ENCODE results near the gene EPS15. TPM values are rescaled to one million over a fixed set of nuclear protein-coding genes. Genes with fewer than 3 reads are reported as not detected.

The EPS15 gene
- total and polyA plus RNA-seq, 4 donors, result 8.8 to 52.1 (median 19.1) TPM

DNA sequence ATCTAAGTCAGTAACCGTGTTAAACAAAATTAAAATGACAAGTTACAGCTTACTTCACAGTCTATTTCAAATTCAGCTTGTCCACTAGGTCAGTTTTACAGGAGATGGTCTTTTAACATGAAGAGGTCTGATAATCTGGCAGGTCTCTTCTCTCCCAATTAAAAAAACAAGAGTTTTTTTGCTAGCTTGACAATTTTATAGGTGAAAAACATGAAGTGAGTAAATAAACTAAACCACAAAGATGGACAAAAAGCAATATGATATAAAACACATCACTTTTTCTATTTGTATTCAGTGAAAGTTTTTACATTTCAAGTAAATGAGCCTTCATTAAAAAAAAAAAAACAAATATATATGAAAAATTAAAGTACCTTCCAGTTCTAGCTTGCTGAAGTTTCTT is 163.7 kb downstream of the EPS15 start:
- no peak overlapping the region for H3K4me3 ChIP-seq (ENCODE audit: low read depth in 1 of 3, low read length in 3 of 3)
- peaks cover 0 to 17% (median 12%) of the 10 kb centered on the region in 4 donors for H3K36me3 ChIP-seq (ENCODE audit: control insufficient read depth in 4 of 4, insufficient read depth in 3 of 4, low read depth in 1 of 4, low read length in 3 of 4)
- no peak overlapping the region for H3K27ac ChIP-seq (ENCODE audit: low read depth in 1 of 2, low read length in 2 of 2)
- no peaks in the 10 kb centered on the region for H3K27me3 ChIP-seq (ENCODE audit: control insufficient read depth in 4 of 4, insufficient read depth in 4 of 4, low read length in 3 of 4)
- H3K4me1 ChIP-seq (ENCODE audit: control insufficient read depth in 4 of 4, insufficient read depth in 4 of 4, low read length in 3 of 4), result no peaks in the 10 kb centered on the region
- H3K9me3 ChIP-seq (ENCODE audit: control insufficient read depth in 4 of 4, low read length in 3 of 4), result no peaks in the 10 kb centered on the region
- TF ChIP-seq TAF1 (conservative IDR thresholded peaks at IDR 0.05) (no peak), HNF4A (conservative IDR thresholded peaks at IDR 0.05) (no peak), ATF3 (IDR thresholded peaks at IDR 0.05) (no peak), FOXA1 (IDR thresholded peaks at IDR 0.05) (no peak), SP1 (IDR thresholded peaks at IDR 0.05) (no peak), REST (IDR thresholded peaks at IDR 0.05) (no peak), MAX (IDR thresholded peaks at IDR 0.05) (no peak), NR2F2 (IDR thresholded peaks at IDR 0.05) (no peak), FOXA2 (IDR thresholded peaks at IDR 0.05) (no peak), ZBTB33 (IDR thresholded peaks at IDR 0.05) (no peak), GABPA (IDR thresholded peaks at IDR 0.05 in 1 of 2, conservative IDR thresholded peaks at IDR 0.05 in 1 of 2) (no peak), YY1 (IDR thresholded peaks at IDR 0.05) (no peak), HNF4G (IDR thresholded peaks at IDR 0.05) (no peak), EGR1 (IDR thresholded peaks at IDR 0.05; ENCODE audit: low read depth in 2 of 2) (no peak), JUND (IDR thresholded peaks at IDR 0.05) (no peak), RXRA (IDR thresholded peaks at IDR 0.05) (no peak), RAD21 (IDR thresholded peaks at IDR 0.05) (no peak), CTCF (IDR thresholded peaks at IDR 0.05; ENCODE audit: low read depth, low read length, missing input control) (no peak)
- no peak for DNase-seq (ENCODE audit: low spot score)
- 95% methylated on average over 1 of the region's 1 CpG for WGBS
- no peak overlapping the region for H3K9ac ChIP-seq (ENCODE audit: low read depth in 1 of 2, low read length in 2 of 2)

Data from liver (tissue), 9 donors.